Pancreas (tissue), 10 donors: ENCODE measurements around the gene SHC4. TPM values are rescaled to one million over a fixed set of nuclear protein-coding genes. Genes with fewer than 3 reads are reported as not detected.
A peak's percentile ranks its signal among the peaks of the same experiment; 100 is the strongest.

ENCODE experiments used
- ATAC-seq, 4 donors: fragments of 200-7000 bp; cut with Tn5 transposase; one replicate each; pipeline versions ENCODE4 v1.8.0 to v1.9.1; 2020; ENCODE audit warnings: mild to moderate bottlenecking in 4 of 4, moderate library complexity in 4 of 4
- DNase-seq, 6 donors: peaks; one replicate each; pipeline ENCODE4 v3.0.0-alpha.2; 2020
- FAIRE-seq: peaks from 2 replicates; lab custom pipeline; 2012; peaks lifted over from hg19 to GRCh38; lab: Jason Lieb, UNC
- H3K27ac ChIP-seq, 4 donors: fragments of 200-600 bp; sonication (generic); 1 replicate in 3 of 4; 2 replicates in 1 of 4; pipeline versions ENCODE4 v1.5.0 to v1.8.0; 2020
- H3K27me3 ChIP-seq, 4 donors: fragments of 200-600 bp; one replicate each; pipeline ENCODE4 v1.8.0; 2021
- H3K36me3 ChIP-seq, 3 donors: fragments of 200-600 bp; sonication (generic) in 1 of 3; one replicate each; pipeline versions ENCODE4 v1.5.0 to v1.8.0; 2020 to 2021
- H3K4me1 ChIP-seq, 3 donors: fragments of 200-600 bp; one replicate each; pipeline ENCODE4 v1.8.0; 2021
- H3K4me3 ChIP-seq, 4 donors: fragments of 200-600 bp; sonication (generic) in 2 of 4; one replicate each; pipeline versions ENCODE4 v1.5.0 to v1.8.0; 2020 to 2021
- H3K9me3 ChIP-seq, 4 donors: fragments of 200-600 bp; one replicate each; pipeline ENCODE4 v1.8.0; 2021
- CTCF ChIP-seq, 4 donors: fragments of 200-600 bp; sonication (generic) in 3 of 4; IDR thresholded peaks; one replicate each; pipeline versions ENCODE4 v1.5.0 to v1.8.0; 2021; ENCODE audit warnings: antibody characterized with exemption in 4 of 4
- WGBS, 2 donors: extraction: QIAGEN DNeasy Blood & Tissue Kit; methylation state at CpG; one replicate each; pipeline ENCODE4 v1.1.7; 2013; 5-methylcytosine and 5-hydroxymethylcytosine counted together
- intact Hi-C, 3 donors: fragments of 100-400 bp; cut with DNase I; formaldehyde crosslinking; loops; one replicate each; pipeline versions ENCODE4 v1.11.1 to v1.14.2; 2022
- polyA plus RNA-seq, 2 donors: library from polyadenylated mRNA; stranded (reverse); fragments of 200-250 nt; gene quantifications; one replicate each; pipeline ENCODE4 v1.2.3, GENCODE V29; 2013
- total RNA-seq, 6 donors: library from RNA; stranded (reverse); fragmentation: NEBNext Ultra II Directional in 4 of 6; extraction: Animal tissue kit (Norgen Biotek cat#: 25700) in 4 of 6; gene quantifications; one replicate each; pipeline versions ENCODE4 v1.2.1 to v1.2.4, GENCODE V29; 2021 to 2023
- donor health status: healthy with polysubstance abuse.
- donor health status: DM: no; HTN: no; CAD: no; lungs with moderate emphysema.
- donor health status: DM: no; HTN: no; CAD: no.
- donor health status: control.
- donor health status: control.
- donor health status: Bipolar disorder and iron deficiency.
- donor health status: DM: yes; HTN: yes; CAD: no.
- donor health status: DM: no; HTN: no; CAD: no.
- donor health status: DM: no; HTN: no; CAD: no.
- donor health status: DM: yes; HTN: yes; CAD: no.

The SHC4 gene
- total and polyA plus RNA-seq, 8 donors, result 0.03 to 0.24 (median 0.17) TPM; not detected in 1

GRCh38 chr15:48865370-48866079 lies 98.2 kb downstream of the SHC4 start:
- 36 to 41% methylated on average over 3 of the region's 3 CpGs for WGBS, 2 donors
- H3K9me3 ChIP-seq, result no peaks in the 10 kb centered on the region
- TF ChIP-seq CTCF (IDR thresholded peaks at IDR 0.05), result no peak
- intact Hi-C loops, result no loop called here
- FAIRE-seq, result no peak
- no peak for DNase-seq
- no peaks in the 10 kb centered on the region for H3K36me3 ChIP-seq
- H3K27ac ChIP-seq, result no peak overlapping the region
- peak; percentile 29 to 69 (median 33) for ATAC-seq
- H3K4me1 ChIP-seq, result peaks cover 0 to 6% (median 0%) of the 10 kb centered on the region in 3 donors
- no peak overlapping the region for H3K4me3 ChIP-seq
- no peaks in the 10 kb centered on the region for H3K27me3 ChIP-seq

- Histone ChIP-seq H3K4me1 (peaks cover 0 to 6% (median 0%) of the 10 kb centered on the region in 3 donors), H3K9me3 (no peaks in the 10 kb centered on the region), H3K36me3 (no peaks in the 10 kb centered on the region), H3K27me3 (no peaks in the 10 kb centered on the region), H3K27ac (no peak overlapping the region), H3K4me3 (no peak overlapping the region)
- DNase-seq, result no peak
- 85 to 95% methylated on average over 1 of the region's 1 CpG for WGBS, 2 donors
- no peak for TF ChIP-seq CTCF (IDR thresholded peaks at IDR 0.05)
- no peak for FAIRE-seq
- ATAC-seq, result peak in 1 of 4 donors; percentile 21
- intact Hi-C loops, result no loop called here
Measured at GRCh38 chr15:48862705-48863104, 101.0 kb downstream of the SHC4 start.

GRCh38 chr15:48861813-48862431 lies 101.8 kb downstream of the SHC4 start:
- Histone ChIP-seq H3K9me3 (no peaks in the 10 kb centered on the region), H3K4me3 (no peak overlapping the region), H3K36me3 (no peaks in the 10 kb centered on the region), H3K27me3 (no peaks in the 10 kb centered on the region), H3K4me1 (peaks cover 0 to 6% (median 0%) of the 10 kb centered on the region in 3 donors), H3K27ac (no peak overlapping the region)
- peak; percentile 46 to 77 (median 73) for TF ChIP-seq CTCF (IDR thresholded peaks at IDR 0.05)
- intact Hi-C loops, result no loop called here
- FAIRE-seq (peak; percentile 96), ATAC-seq (peak; percentile 66 to 88 (median 84)), DNase-seq (peak in 2 of 6 donors; percentile 30 to 39)
- 1 to 6% methylated on average over 1 of the region's 1 CpG for WGBS, 2 donors

GRCh38 chr15:48859426-48859825 lies 104.3 kb downstream of the SHC4 start:
- TF ChIP-seq CTCF (IDR thresholded peaks at IDR 0.05), result no peak
- 75 to 85% methylated on average over 2 of the region's 2 CpGs for WGBS, 2 donors
- FAIRE-seq (no peak), ATAC-seq (no peak), DNase-seq (no peak)
- intact Hi-C loops, result no loop called here
- Histone ChIP-seq H3K36me3 (no peaks in the 10 kb centered on the region), H3K4me3 (no peak overlapping the region), H3K4me1 (no peaks in the 10 kb centered on the region), H3K27me3 (no peaks in the 10 kb centered on the region), H3K27ac (no peak overlapping the region), H3K9me3 (no peaks in the 10 kb centered on the region)

GRCh38 chr15:48858401-48858800 lies 105.3 kb downstream of the SHC4 start:
- Histone ChIP-seq H3K4me3 (no peak overlapping the region), H3K4me1 (no peaks in the 10 kb centered on the region), H3K9me3 (no peaks in the 10 kb centered on the region), H3K27me3 (no peaks in the 10 kb centered on the region), H3K27ac (no peak overlapping the region), H3K36me3 (no peaks in the 10 kb centered on the region)
- FAIRE-seq (no peak), DNase-seq (no peak), ATAC-seq (no peak)
- TF ChIP-seq CTCF (IDR thresholded peaks at IDR 0.05), result no peak
- intact Hi-C loops, result no loop called here
- WGBS, 2 donors, result 26 to 32% methylated on average over 2 of the region's 2 CpGs
